Psoas muscle (tissue), 8 donors: Measurements from ENCODE around the gene TIMM13. TPM values are rescaled to one million over a fixed set of nuclear protein-coding genes. Genes with fewer than 3 reads are reported as not detected.
A peak's percentile ranks its signal among the peaks of the same experiment; 100 is the strongest.

ENCODE experiments used
- ATAC-seq, 4 donors: fragments of 200-7000 bp; cut with Tn5 transposase; one replicate each; pipeline ENCODE4 v1.9.1; 2020; ENCODE audit warnings: moderate library complexity in 3 of 4, mild to moderate bottlenecking in 2 of 4
- DNase-seq, 2 donors: peaks; one replicate each; pipeline ENCODE4 v3.0.0-alpha.2; 2020
- H3K27ac ChIP-seq: fragments of 200-600 bp; one replicate; pipeline ENCODE4 v1.8.0; 2022
- H3K27me3 ChIP-seq, 3 donors: fragments of 200-600 bp in 1 of 3; one replicate each; pipeline versions ENCODE4 v1.6.1 to v1.8.0; 2013 to 2022; ENCODE audit warnings: low read length in 2 of 3, mild to moderate bottlenecking in 2 of 3, moderate library complexity in 1 of 3; ENCODE audit not compliant: insufficient read depth in 3 of 3
- H3K36me3 ChIP-seq, 2 donors: fragments of 200-600 bp in 1 of 2; one replicate each; pipeline versions ENCODE4 v1.6.1 to v1.8.0; 2013 to 2022; ENCODE audit warnings: low read depth in 1 of 2, mild to moderate bottlenecking in 1 of 2, moderate library complexity in 1 of 2; ENCODE audit not compliant: insufficient read depth in 1 of 2
- H3K4me1 ChIP-seq: fragments of 200-600 bp; one replicate; pipeline ENCODE4 v1.8.0; 2022
- H3K4me3 ChIP-seq: fragments of 200-600 bp; one replicate; pipeline ENCODE4 v1.8.0; 2022; ENCODE audit warnings: mild to moderate bottlenecking
- H3K9me3 ChIP-seq: fragments of 200-600 bp; one replicate; pipeline ENCODE4 v1.8.0; 2022
- WGBS, 3 donors: extraction: QIAGEN DNeasy Blood & Tissue Kit; methylation state at CpG; one replicate each; pipeline versions ENCODE4 v1.1.6 to v1.1.7; 2013; 5-methylcytosine and 5-hydroxymethylcytosine counted together
- intact Hi-C, 2 donors: fragments of 100-400 bp; cut with DNase I; formaldehyde crosslinking; loops; one replicate each; pipeline versions ENCODE4 v1.11.0 to v1.14.2; 2022
- polyA plus RNA-seq, 3 donors: library from polyadenylated mRNA; stranded (reverse); fragments of 200-250 nt; gene quantifications; one replicate each; pipeline ENCODE4 v1.2.3, GENCODE V29; 2013
- total RNA-seq, 4 donors: library from RNA; stranded (reverse); fragmentation: NEBNext Ultra II Directional in 2 of 4; extraction: Animal tissue kit (Norgen Biotek cat#: 25700) in 2 of 4; gene quantifications; one replicate each; pipeline versions ENCODE4 v1.2.1 to v1.2.4, GENCODE V29; 2021 to 2023
- TF ChIP-seq, protein P1 (sequence below): fragments of 200-600 bp; IDR thresholded peaks from one replicate; pipeline ENCODE4 v1.8.0; 2022; ENCODE audit warnings: antibody characterized with exemption
- donor health status: healthy with polysubstance abuse.
- donor health status: DM: no; HTN: no; CAD: no; lungs with moderate emphysema.
- donor health status: Bipolar disorder and iron deficiency.
- donor health status: healthy.
- donor health status: DM: yes; HTN: yes; CAD: no.
- donor health status: DM: no; HTN: no; CAD: no.
- donor health status: DM: no; HTN: no; CAD: no.
- donor health status: DM: yes; HTN: yes; CAD: no.

Gene TIMM13
- total and polyA plus RNA-seq, 7 donors: 70.3 to 254 (median 99.0) TPM

DNA sequence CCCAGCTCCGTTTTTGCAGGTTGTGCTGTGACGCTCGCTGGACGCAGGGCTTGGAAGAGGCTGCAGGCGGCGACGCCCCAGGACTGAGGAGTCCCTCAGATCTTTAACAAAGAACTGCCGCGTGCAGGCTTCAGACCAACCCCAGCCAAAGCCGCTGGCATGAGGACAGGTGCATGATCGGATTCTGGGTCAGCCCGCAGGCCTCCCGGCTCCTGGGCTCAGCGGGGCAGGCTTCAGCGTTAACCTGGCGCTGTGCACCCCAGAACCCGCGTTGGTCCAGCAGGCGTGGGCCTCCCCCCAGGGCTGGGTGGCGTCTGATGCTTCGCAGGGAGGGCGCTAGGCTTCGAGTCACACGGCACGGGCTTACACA lies 920 bp upstream of the TIMM13 start:
- Histone ChIP-seq H3K27me3 (no peaks in the 10 kb centered on the region), H3K4me3 (peak overlapping the region; percentile 98), H3K9me3 (no peaks in the 10 kb centered on the region), H3K36me3 (peaks cover 0 to 33% of the 10 kb centered on the region in 2 donors), H3K27ac (peak overlapping the region; percentile 96), H3K4me1 (peaks cover 31% of the 10 kb centered on the region)
- TF ChIP-seq, protein P1, sequence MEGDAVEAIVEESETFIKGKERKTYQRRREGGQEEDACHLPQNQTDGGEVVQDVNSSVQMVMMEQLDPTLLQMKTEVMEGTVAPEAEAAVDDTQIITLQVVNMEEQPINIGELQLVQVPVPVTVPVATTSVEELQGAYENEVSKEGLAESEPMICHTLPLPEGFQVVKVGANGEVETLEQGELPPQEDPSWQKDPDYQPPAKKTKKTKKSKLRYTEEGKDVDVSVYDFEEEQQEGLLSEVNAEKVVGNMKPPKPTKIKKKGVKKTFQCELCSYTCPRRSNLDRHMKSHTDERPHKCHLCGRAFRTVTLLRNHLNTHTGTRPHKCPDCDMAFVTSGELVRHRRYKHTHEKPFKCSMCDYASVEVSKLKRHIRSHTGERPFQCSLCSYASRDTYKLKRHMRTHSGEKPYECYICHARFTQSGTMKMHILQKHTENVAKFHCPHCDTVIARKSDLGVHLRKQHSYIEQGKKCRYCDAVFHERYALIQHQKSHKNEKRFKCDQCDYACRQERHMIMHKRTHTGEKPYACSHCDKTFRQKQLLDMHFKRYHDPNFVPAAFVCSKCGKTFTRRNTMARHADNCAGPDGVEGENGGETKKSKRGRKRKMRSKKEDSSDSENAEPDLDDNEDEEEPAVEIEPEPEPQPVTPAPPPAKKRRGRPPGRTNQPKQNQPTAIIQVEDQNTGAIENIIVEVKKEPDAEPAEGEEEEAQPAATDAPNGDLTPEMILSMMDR: no peak
- DNase-seq (peak; percentile 49 to 73), ATAC-seq (peak; percentile 8 to 31 (median 18))
- intact Hi-C loops: no loop called here
- WGBS, 3 donors: 6 to 11% (median 7%) methylated on average over 24 to 25 of the region's 25 CpGs

DNA sequence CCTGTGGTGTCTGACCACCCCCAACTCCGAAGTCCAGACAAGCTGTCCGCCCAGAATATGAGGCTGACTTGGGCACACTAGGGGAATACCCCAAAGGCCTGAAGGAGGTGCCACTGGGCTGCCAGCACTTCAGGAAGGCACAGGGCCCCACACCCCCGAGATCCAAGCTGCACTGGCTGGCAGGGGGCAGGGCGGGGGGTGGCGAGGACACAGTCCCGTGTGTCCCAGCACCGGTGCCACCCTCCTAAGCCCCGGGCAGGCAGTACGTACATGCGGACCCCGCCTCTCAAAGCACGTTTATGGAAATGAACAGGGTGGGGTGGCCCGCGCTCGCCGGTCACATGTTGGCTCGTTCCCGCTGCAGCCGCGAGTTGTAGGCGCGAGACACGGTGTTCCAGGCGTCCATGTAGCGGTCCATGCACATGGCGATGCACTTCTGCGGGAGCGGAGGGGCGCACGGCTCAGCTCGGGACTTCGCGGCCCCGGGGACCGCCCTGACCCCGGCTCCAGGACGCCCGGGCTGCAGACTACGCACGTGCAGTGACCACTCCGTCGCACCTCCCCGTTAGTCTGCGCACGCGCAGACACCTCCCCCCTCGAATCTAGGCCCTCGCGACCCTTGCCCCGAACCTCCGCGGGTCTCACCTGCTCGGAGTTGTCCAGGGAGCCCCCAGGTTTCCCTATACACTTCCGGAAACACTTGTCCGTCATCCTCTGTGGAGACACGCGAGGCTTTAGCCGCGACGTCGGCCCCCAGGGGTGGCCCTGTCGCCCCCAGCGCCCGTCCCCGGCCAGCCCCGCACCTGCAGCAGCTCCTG lies 566 bp downstream of the TIMM13 start:
- DNase-seq (peak; percentile 60 to 81), ATAC-seq (peak; percentile 5 to 43 (median 24))
- Histone ChIP-seq H3K36me3 (peaks cover 0 to 30% of the 10 kb centered on the region in 2 donors), H3K27ac (peak overlapping the region; percentile 96), H3K4me3 (peak overlapping the region; percentile 98), H3K27me3 (no peaks in the 10 kb centered on the region), H3K9me3 (no peaks in the 10 kb centered on the region), H3K4me1 (peaks cover 36% of the 10 kb centered on the region)
- WGBS, 3 donors: 5 to 6% (median 5%) methylated on average over 58 to 66 of the region's 66 CpGs
- intact Hi-C loops: no loop called here
- TF ChIP-seq, protein P1: no peak

DNA sequence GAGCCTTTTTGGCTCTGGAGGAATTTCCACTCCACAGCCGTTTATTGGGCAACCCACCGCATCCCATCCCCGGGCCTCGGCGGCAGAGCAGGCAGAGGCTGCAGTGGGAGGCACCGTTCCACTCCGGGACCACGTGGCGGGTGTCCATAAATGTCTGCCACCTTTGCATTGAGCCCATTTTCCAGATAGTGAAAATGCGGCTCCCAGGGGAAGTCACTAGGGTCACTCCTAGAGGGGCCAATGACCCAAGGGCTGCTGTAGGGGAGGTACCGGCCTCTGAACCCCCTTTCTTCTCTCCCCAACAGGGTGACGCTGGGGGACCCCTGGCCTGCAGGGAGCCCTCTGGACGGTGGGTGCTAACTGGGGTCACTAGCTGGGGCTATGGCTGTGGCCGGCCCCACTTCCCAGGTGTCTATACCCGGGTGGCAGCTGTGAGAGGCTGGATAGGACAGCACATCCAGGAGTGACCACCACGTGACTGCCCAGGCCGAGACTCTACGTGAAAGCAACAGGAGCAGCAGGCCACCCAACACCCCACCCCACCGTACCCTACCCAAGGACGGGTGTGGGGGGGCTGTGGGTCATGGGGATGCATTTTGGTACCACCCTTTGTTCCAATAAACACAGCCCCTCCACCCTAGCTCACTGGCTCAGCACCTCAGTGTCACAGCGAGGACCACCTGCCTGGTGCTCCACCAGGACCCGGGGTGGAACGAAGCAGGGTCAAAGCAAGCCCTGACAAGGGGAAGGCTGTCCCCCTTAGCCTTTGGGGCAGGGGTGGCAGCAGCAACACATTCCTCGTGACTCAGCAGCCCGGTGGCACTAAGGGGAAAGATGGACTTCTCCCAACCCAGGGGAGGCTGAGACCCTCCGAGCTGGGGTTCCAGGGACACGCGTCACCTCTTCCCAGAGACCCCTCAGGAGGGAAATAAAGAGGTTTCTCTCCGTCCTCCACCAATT lies 1.5 kb downstream of the TIMM13 start:
- Histone ChIP-seq H3K27me3 (no peaks in the 10 kb centered on the region), H3K27ac (peak overlapping the region; percentile 96), H3K9me3 (no peaks in the 10 kb centered on the region), H3K4me1 (peaks cover 36% of the 10 kb centered on the region), H3K4me3 (peak overlapping the region; percentile 98), H3K36me3 (peaks cover 0 to 21% of the 10 kb centered on the region in 2 donors)
- intact Hi-C loops: no loop called here
- ATAC-seq: no peak
- TF ChIP-seq, protein P1: no peak
- peak in 1 of 2 donors; percentile 55 for DNase-seq
- WGBS, 3 donors: 56 to 76% (median 56%) methylated on average over 29 of the region's 29 CpGs

DNA sequence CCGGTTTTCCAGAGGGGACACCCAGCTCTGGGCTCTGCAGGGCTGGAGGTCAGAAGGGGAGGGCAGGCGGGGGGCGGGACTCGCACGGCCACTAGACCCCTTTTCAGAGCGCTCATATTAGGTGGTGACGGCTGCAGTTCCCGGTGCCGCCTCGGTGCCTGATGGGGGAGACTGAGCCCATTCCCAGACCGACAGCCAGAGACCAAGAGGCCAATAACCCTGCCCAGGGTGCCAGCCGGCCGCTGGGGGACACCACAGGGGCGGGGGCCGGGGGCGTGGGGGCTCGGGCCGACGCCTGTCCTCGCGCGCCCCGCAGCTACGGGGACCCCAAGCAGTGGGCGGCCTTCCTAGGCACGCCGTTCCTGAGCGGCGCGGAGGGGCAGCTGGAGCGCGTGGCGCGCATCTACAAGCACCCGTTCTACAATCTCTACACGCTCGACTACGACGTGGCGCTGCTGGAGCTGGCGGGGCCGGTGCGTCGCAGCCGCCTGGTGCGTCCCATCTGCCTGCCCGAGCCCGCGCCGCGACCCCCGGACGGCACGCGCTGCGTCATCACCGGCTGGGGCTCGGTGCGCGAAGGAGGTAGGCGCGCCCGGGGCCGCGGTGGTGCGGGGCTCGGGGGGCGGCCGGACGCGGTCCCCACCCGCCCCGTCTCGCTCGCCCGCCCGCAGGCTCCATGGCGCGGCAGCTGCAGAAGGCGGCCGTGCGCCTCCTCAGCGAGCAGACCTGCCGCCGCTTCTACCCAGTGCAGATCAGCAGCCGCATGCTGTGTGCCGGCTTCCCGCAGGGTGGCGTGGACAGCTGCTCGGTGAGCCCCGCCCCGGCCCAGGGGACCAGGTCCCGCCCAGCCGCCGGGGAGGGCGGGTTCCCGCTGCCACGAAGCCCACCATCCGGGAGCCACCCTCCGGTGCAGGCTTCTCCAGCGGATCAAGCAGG lies 2.4 kb downstream of the TIMM13 start:
- Histone ChIP-seq H3K27me3 (no peaks in the 10 kb centered on the region), H3K9me3 (no peaks in the 10 kb centered on the region), H3K36me3 (peaks cover 0 to 16% of the 10 kb centered on the region in 2 donors), H3K27ac (peak overlapping the region; percentile 96), H3K4me1 (peaks cover 36% of the 10 kb centered on the region), H3K4me3 (peak overlapping the region; percentile 98)
- ATAC-seq: peak; percentile 18 to 41 (median 28)
- WGBS, 3 donors: 48 to 53% (median 48%) methylated on average over 46 to 101 of the region's 101 CpGs
- intact Hi-C loops: no loop called here
- DNase-seq: peak; percentile 70 to 79
- TF ChIP-seq, protein P1: peak; percentile 41
